ENCODE results near the gene CANT1. TPM values are rescaled to one million over a fixed set of nuclear protein-coding genes. Genes with fewer than 3 reads are reported as not detected.

The CANT1 gene
- total RNA-seq, 1 donor from 2014 or later = 75.1 TPM

Other genes starting within 250 kb of the CANT1 start
- 18.8 and 30.3 TPM in 2 replicates for gene CYTH1, start 227.5 kb downstream of the CANT1 start, total RNA-seq (ENCODE audit: low replicate concordance)
- 53.4 and 58.6 TPM in 2 replicates for gene USP36, start 168.9 kb downstream of the CANT1 start, total RNA-seq (ENCODE audit: low replicate concordance)
- gene CEP295NL, start 106.6 kb downstream of the CANT1 start, total RNA-seq (ENCODE audit: low replicate concordance) = 3.8 and 4.4 TPM in 2 replicates
- gene TIMP2, start 84.4 kb downstream of the CANT1 start, total RNA-seq (ENCODE audit: low replicate concordance) = 125 and 192 TPM in 2 replicates
- 154 and 202 TPM in 2 replicates for gene LGALS3BP, start 29.8 kb downstream of the CANT1 start, total RNA-seq (ENCODE audit: low replicate concordance)
- 8.7 and 9.4 TPM in 2 replicates for gene C1QTNF1, start 14.4 kb upstream of the CANT1 start, total RNA-seq (ENCODE audit: low replicate concordance)
- 45.0 and 72.6 TPM in 2 replicates for gene ENGASE, start 65.1 kb upstream of the CANT1 start, total RNA-seq (ENCODE audit: low replicate concordance)